SK-N-MC (cell line): Measurements from ENCODE around the gene ATXN7L1.

Source experiments
- DNase-seq: peaks from one replicate; pipeline ENCODE4 v3.0.0-alpha.2; 2011; ENCODE audit warnings: low read depth, low spot score
- H3K27ac ChIP-seq: fragments of 200-600 bp; sonication (generic); 2 replicates; pipeline ENCODE4 v1.5.1; 2016; ENCODE audit warnings: mixed run types
- H3K36me3 ChIP-seq: fragments of 200-600 bp; sonication (generic); 2 replicates; pipeline ENCODE4 v1.6.1; 2017; ENCODE audit warnings: antibody characterized with exemption, low read length, mixed read lengths; ENCODE audit not compliant: insufficient read depth
- H3K4me3 ChIP-seq: fragments of 200-600 bp; sonication (generic); 2 replicates; pipeline ENCODE4 v1.5.1; 2016
- H3K9ac ChIP-seq: fragments of 200-600 bp; sonication (generic); 2 replicates; pipeline ENCODE4 v1.8.0; 2017; ENCODE audit warnings: mixed run types, mixed read lengths; ENCODE audit not compliant: insufficient read length
- H3K9me3 ChIP-seq: fragments of 200-600 bp; sonication (generic); 2 replicates; pipeline ENCODE4 v1.6.1; 2017; ENCODE audit warnings: low read depth, mild to moderate bottlenecking, antibody characterized with exemption, low read length, moderate library complexity, mixed read lengths
- EZH2 ChIP-seq: fragments of 200-600 bp; sonication (generic); IDR thresholded peaks from one replicate; pipeline ENCODE4 v1.6.1; 2017; ENCODE audit warnings: antibody characterized with exemption
- FOXP2 ChIP-seq: optimal IDR thresholded peaks from 2 replicates; pipeline ENCODE3; 2011; ENCODE audit warnings: mild to moderate bottlenecking, moderate library complexity; ENCODE audit not compliant: insufficient read depth; ENCODE audit errors: extremely low read length, control extremely low read depth
- POLR2AphosphoS5 ChIP-seq: IDR thresholded peaks from 2 replicates; pipeline ENCODE4 v1.6.1; 2012; ENCODE audit warnings: mild to moderate bottlenecking, low read depth, low read length, borderline replicate concordance

Gene ATXN7L1

GRCh38 chr7:105800849-105801534 is 75.4 kb downstream of the ATXN7L1 start:
- DNase-seq = no peak
- no peak overlapping the region for H3K4me3 ChIP-seq
- no peak for TF ChIP-seq EZH2

GRCh38 chr7:105800442-105800841 is 76.0 kb downstream of the ATXN7L1 start:
- TF ChIP-seq FOXP2 (no peak), POLR2AphosphoS5 (no peak), EZH2 (no peak)
- Histone ChIP-seq H3K9me3 (no peaks in the 10 kb centered on the region), H3K36me3 (no peaks in the 10 kb centered on the region), H3K9ac (no peak overlapping the region), H3K4me3 (no peak overlapping the region), H3K27ac (no peak overlapping the region)
- no peak for DNase-seq

More at GRCh38 chr7:105800849-105801534, 75.4 kb downstream of the ATXN7L1 start:
- no peaks in the 10 kb centered on the region for H3K36me3 ChIP-seq
- no peaks in the 10 kb centered on the region for H3K9me3 ChIP-seq
- no peak overlapping the region for H3K9ac ChIP-seq
- no peak overlapping the region for H3K27ac ChIP-seq

- DNase-seq = no peak
- no peaks in the 10 kb centered on the region for H3K9me3 ChIP-seq
- H3K4me3 ChIP-seq = no peak overlapping the region
- TF ChIP-seq FOXP2 (no peak), POLR2AphosphoS5 (no peak), EZH2 (no peak)
- no peak overlapping the region for H3K9ac ChIP-seq
- H3K27ac ChIP-seq = no peak overlapping the region
- H3K36me3 ChIP-seq = no peaks in the 10 kb centered on the region; the same call in 1 of the 2 replicates
Measured at GRCh38 chr7:105799677-105800076, 76.7 kb downstream of the ATXN7L1 start.

- Histone ChIP-seq H3K9ac (no peak overlapping the region), H3K9me3 (no peaks in the 10 kb centered on the region), H3K27ac (no peak overlapping the region), H3K4me3 (no peak overlapping the region), H3K36me3 (no peaks in the 10 kb centered on the region; the same call in 1 of the 2 replicates)
- DNase-seq = no peak
- TF ChIP-seq FOXP2 = no peak
- no peak for TF ChIP-seq EZH2
- no peak for TF ChIP-seq POLR2AphosphoS5
Measured at GRCh38 chr7:105799006-105799405, 77.4 kb downstream of the ATXN7L1 start.

GRCh38 chr7:105797652-105798051 is 78.7 kb downstream of the ATXN7L1 start:
- Histone ChIP-seq H3K4me3 (no peak overlapping the region), H3K9ac (no peak overlapping the region), H3K9me3 (no peaks in the 10 kb centered on the region), H3K27ac (no peak overlapping the region), H3K36me3 (no peaks in the 10 kb centered on the region; the same call in none of the 2 replicates)
- TF ChIP-seq EZH2 (no peak), POLR2AphosphoS5 (no peak), FOXP2 (no peak)
- DNase-seq = no peak

GRCh38 chr7:105796365-105796764 is 80.0 kb downstream of the ATXN7L1 start:
- Histone ChIP-seq H3K9me3 (no peaks in the 10 kb centered on the region), H3K4me3 (no peak overlapping the region), H3K9ac (no peak overlapping the region), H3K27ac (no peak overlapping the region), H3K36me3 (no peaks in the 10 kb centered on the region; the same call in none of the 2 replicates)
- no peak for DNase-seq
- TF ChIP-seq POLR2AphosphoS5 (no peak), FOXP2 (no peak), EZH2 (no peak)

GRCh38 chr7:105794741-105795729 is 81.4 kb downstream of the ATXN7L1 start:
- Histone ChIP-seq H3K36me3 (no peaks in the 10 kb centered on the region; the same call in none of the 2 replicates), H3K9ac (no peak overlapping the region), H3K9me3 (no peaks in the 10 kb centered on the region), H3K27ac (no peak overlapping the region), H3K4me3 (no peak overlapping the region)
- TF ChIP-seq EZH2 (no peak), FOXP2 (no peak)
- DNase-seq = no peak
